Daoy (cell line): ENCODE results near the gene RABIF. TPM values are rescaled to one million over a fixed set of nuclear protein-coding genes. Genes with fewer than 3 reads are reported as not detected.
"Not testable (repeated sequence)": the region's sequence is repeated elsewhere in the genome, so short reads cannot be mapped to it uniquely, and the experiment has no call there.

Experiments
- DNase-seq: peaks from one replicate; pipeline ENCODE4 v3.0.0-alpha.2; 2015; ENCODE audit warnings: low read depth
- total RNA-seq: library from RNA; depleted of rRNA; stranded (reverse); fragments of >200 nt; shearing (Covaris generic); gene quantifications from 2 replicates; pipeline ENCODE4 v1.2.3, GENCODE V29; 2014; rRNA removed

Gene RABIF
- total RNA-seq, 1 experiment from 2014 or later, result 5.9 TPM

DNA sequence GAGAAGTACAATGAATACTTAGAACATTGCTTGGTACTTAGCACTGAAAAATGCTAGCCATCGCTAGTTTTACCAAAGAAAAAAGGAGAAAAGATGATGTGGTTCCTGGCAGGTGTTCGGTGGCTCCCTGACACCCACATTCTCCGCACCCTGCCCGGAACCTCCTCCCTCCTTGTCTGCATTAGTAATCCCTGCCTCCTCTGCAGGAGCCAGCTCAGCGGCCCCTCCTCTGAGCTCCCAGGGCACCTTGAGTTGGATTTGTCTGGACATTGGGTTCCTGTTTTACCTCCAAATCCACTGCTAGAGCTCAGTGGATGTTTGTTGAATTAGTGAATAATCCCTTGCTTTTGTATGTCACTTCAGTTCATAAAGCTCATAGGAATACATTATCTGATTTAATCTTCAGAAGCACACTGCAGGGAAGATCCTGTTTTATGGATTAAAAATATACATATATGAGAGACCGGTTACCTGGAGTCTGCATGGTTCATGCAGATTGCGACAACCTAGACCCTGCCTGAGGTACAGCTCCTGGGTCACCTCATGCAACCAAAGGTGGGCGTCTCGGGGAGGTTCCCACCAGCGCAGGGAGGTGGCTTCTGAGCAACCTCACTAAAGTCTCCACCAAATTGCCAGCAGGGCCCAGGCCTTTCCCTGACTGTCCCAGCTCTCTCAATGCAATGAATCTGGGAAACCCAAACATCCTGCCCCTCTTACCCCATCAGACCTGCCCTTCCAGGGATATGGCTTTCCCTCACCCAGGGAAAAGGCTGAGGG lies 54.0 kb downstream of the RABIF start:
- no peak for DNase-seq

DNA sequence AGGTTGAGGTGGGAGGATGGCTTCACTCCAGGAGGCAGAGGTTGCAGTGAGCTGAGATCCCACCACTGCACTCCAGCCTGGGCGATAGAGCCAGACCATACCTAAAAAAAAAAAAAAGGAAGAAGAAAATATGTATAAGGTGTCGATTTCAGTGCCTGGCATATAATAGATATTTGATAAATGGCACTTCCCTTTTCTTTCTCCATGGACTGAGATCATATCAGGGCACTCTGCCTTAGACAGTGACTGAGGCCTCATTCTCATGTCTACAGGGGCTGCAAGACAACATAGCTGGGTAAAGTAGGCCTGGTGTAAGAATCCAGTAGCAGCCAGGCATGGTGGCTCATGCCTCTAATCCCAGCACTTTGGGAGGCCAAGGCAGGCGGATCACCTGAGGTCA lies 57.0 kb downstream of the RABIF start:
- DNase-seq, result no peak

DNA sequence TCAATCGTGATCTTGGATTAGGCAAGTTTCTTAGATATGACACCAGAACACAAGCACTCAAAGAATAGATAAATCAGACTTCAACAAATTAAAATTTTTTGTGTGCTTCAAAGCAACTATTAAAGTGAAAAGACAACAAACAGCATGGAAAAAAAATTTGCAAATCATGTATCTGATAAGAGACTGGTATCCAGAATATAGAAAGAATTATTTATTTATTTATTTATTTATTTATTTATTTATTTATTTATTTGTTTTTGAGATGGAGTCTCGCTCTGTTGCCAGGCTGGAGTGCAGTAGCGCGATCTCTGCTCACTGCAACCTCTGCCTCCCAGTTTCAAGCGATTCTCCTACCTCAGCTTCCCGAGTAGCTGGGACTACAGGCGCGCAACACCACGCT lies 59.7 kb downstream of the RABIF start:
- not testable (repeated sequence) for DNase-seq

Other genes starting within 250 kb of the RABIF start
- under 0.01 TPM in 1 of 2 replicates, not detected in the other for gene SYT2, start 178.7 kb downstream of the RABIF start, total RNA-seq
- gene KDM5B, start 80.7 kb downstream of the RABIF start, total RNA-seq, result 42.7 and 44.4 TPM in 2 replicates
- gene PCAT6, start 78.2 kb downstream of the RABIF start, total RNA-seq, result not detected in 2 replicates
- 22.4 and 34.8 TPM in 2 replicates for gene KLHL12, start 38.1 kb upstream of the RABIF start, total RNA-seq
- 86.9 and 114 TPM in 2 replicates for gene ADIPOR1, start 69.2 kb upstream of the RABIF start, total RNA-seq
- 21.6 and 30.0 TPM in 2 replicates for gene CYB5R1, start 78.1 kb upstream of the RABIF start, total RNA-seq
- gene TMEM183A, start 118.2 kb upstream of the RABIF start, total RNA-seq, result 94.8 and 121 TPM in 2 replicates
- 0.11 TPM in 1 of 2 replicates, not detected in the other for gene PPFIA4, start 137.3 kb upstream of the RABIF start, total RNA-seq
- gene MYOG, start 196.9 kb upstream of the RABIF start, total RNA-seq, result not detected in 2 replicates
- gene ADORA1, start 238.6 kb upstream of the RABIF start, total RNA-seq, result 0.89 and 2.7 TPM in 2 replicates